Mesendoderm (in vitro differentiated cells): ENCODE measurements around the gene HSD17B1.
A peak's percentile ranks its signal among the peaks of the same experiment; 100 is the strongest.
"Not testable (repeated sequence)": the region's sequence is repeated elsewhere in the genome, so short reads cannot be mapped to it uniquely, and the experiment has no call there.

Experiments
- DNase-seq: peaks from one replicate; pipeline ENCODE4 v3.0.0; 2013
- H2AK5ac ChIP-seq: 2 replicates; pipeline ENCODE4 v1.6.1; 2013; ENCODE audit warnings: low read length, inconsistent platforms
- H2BK120ac ChIP-seq: 2 replicates; pipeline ENCODE4 v1.6.1; 2013; ENCODE audit warnings: low read depth, mild to moderate bottlenecking, low read length, moderate library complexity, mixed read lengths
- H2BK15ac ChIP-seq: replicated peaks from 2 replicates; pipeline ENCODE4 v1.6.1; 2013; ENCODE audit warnings: low read depth, mild to moderate bottlenecking, moderate library complexity
- H2BK5ac ChIP-seq: 2 replicates; pipeline ENCODE4 v1.6.1; 2013; ENCODE audit warnings: low read length, inconsistent platforms
- H3K18ac ChIP-seq: 2 replicates; pipeline ENCODE4 v1.6.1; 2013; ENCODE audit warnings: mild to moderate bottlenecking, low read length, mixed read lengths
- H3K23ac ChIP-seq: one replicate; pipeline ENCODE4 v1.6.1; 2013; ENCODE audit warnings: low read length
- H3K27ac ChIP-seq: 2 replicates; pipeline ENCODE4 v1.5.1; 2013; ENCODE audit warnings: low read depth, mild to moderate bottlenecking, inconsistent platforms, low read length, moderate library complexity
- H3K27me3 ChIP-seq: 2 replicates; pipeline ENCODE4 v1.6.1; 2013; ENCODE audit warnings: low read length, control low read depth, mild to moderate bottlenecking, inconsistent platforms; ENCODE audit not compliant: insufficient read depth, poor library complexity
- H3K36me3 ChIP-seq: 2 replicates; pipeline ENCODE4 v1.6.1; 2013; ENCODE audit warnings: low read length, inconsistent platforms; ENCODE audit not compliant: control insufficient read depth, insufficient read depth
- H3K4ac ChIP-seq: one replicate; pipeline ENCODE4 v1.6.1; 2013; ENCODE audit warnings: low read depth, mild to moderate bottlenecking, low read length, moderate library complexity
- H3K4me1 ChIP-seq: 2 replicates; pipeline ENCODE4 v1.6.1; 2013; ENCODE audit warnings: low read depth, low read length, inconsistent platforms; ENCODE audit not compliant: control insufficient read depth
- H3K4me2 ChIP-seq: 2 replicates; pipeline ENCODE4 v1.6.1; 2013; ENCODE audit warnings: low read length
- H3K4me3 ChIP-seq: 2 replicates; pipeline ENCODE4 v1.5.1; 2013; ENCODE audit warnings: mild to moderate bottlenecking, low read length
- H3K56ac ChIP-seq: one replicate; pipeline ENCODE4 v1.6.1; 2013; ENCODE audit warnings: low read length
- H3K79me1 ChIP-seq: 2 replicates; pipeline ENCODE4 v1.6.1; 2013; ENCODE audit warnings: low read length, inconsistent platforms
- H3K79me2 ChIP-seq: 2 replicates; pipeline ENCODE4 v1.6.1; 2013; ENCODE audit warnings: mild to moderate bottlenecking, low read length; ENCODE audit not compliant: control insufficient read depth, insufficient read depth
- H3K9ac ChIP-seq: 2 replicates; pipeline ENCODE4 v1.6.1; 2013; ENCODE audit warnings: low read length, inconsistent platforms
- H4K5ac ChIP-seq: one replicate; pipeline ENCODE4 v1.6.1; 2013; ENCODE audit warnings: low read length
- H4K8ac ChIP-seq: one replicate; pipeline ENCODE4 v1.6.1; 2013; ENCODE audit warnings: low read depth, mild to moderate bottlenecking, control low read depth, low read length, moderate library complexity
- WGBS: extraction: QIAGEN DNeasy Blood & Tissue Kit; methylation state at CpG from one replicate; pipeline ENCODE4 v1.1.7; 2013; ENCODE audit warnings: low lambda C conversion rate, missing lambda C conversion rate; ENCODE audit not compliant: insufficient coverage; ENCODE audit errors: extremely low coverage; 5-methylcytosine and 5-hydroxymethylcytosine counted together

HSD17B1 gene

DNA sequence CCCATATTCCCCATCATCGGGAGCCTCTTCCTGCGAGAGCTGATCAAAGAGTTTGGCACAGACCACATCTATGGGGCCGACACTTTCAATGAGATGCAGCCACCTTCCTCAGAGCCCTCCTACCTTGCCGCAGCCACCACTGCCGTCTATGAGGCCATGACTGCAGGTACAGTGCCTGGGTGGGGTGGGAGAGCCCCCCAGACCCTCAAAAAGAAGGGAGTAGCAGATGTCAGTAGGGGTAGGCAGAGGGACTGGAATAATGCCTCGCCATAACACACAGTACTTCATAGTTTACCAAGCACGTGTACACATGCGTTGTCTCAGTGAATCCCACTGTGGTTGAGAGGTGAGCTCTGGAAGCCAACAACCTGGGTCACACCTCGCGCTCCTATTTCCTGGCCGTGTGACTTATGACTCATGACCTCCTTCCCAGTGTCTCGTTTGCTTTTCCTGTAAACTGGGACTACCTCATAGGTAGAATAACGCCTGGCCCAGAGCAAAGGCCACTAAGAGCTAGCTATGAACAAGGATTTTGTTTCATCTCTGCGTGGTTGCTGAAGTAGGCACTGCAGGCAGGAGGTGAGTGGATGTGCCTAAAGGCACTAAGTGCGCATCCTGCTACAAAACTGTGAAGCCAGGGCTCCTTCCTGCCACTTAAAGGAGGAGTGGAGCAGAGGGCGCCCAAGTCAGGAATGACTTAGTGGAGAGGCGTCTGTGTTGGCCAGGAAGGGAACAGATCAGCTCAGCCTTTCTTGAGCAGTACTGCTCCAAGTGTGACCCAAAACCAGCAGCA is 11.5 kb upstream of the HSD17B1 start:
- Histone ChIP-seq H3K23ac (no peak overlapping the region), H3K4me1 (no peaks in the 10 kb centered on the region), H3K56ac (peak overlapping the region; percentile 15), H4K8ac (no peak overlapping the region), H3K4me3 (no peak overlapping the region), H3K79me1 (peaks cover 3% of the 10 kb centered on the region), H3K36me3 (no peaks in the 10 kb centered on the region), H3K27ac (no peak overlapping the region), H2BK5ac (no peak overlapping the region), H3K79me2 (peaks cover 2% of the 10 kb centered on the region), H3K27me3 (no peaks in the 10 kb centered on the region), H3K9ac (no peak overlapping the region), H2AK5ac (no peak overlapping the region), H3K4ac (no peak overlapping the region), H4K5ac (no peak overlapping the region), H2BK120ac (no peak overlapping the region), H2BK15ac (no peak overlapping the region), H3K18ac (no peak overlapping the region), H3K4me2 (no peak overlapping the region)
- DNase-seq = no peak
- no CpG with 5 or more reads among the region's 17 CpGs for WGBS

DNA sequence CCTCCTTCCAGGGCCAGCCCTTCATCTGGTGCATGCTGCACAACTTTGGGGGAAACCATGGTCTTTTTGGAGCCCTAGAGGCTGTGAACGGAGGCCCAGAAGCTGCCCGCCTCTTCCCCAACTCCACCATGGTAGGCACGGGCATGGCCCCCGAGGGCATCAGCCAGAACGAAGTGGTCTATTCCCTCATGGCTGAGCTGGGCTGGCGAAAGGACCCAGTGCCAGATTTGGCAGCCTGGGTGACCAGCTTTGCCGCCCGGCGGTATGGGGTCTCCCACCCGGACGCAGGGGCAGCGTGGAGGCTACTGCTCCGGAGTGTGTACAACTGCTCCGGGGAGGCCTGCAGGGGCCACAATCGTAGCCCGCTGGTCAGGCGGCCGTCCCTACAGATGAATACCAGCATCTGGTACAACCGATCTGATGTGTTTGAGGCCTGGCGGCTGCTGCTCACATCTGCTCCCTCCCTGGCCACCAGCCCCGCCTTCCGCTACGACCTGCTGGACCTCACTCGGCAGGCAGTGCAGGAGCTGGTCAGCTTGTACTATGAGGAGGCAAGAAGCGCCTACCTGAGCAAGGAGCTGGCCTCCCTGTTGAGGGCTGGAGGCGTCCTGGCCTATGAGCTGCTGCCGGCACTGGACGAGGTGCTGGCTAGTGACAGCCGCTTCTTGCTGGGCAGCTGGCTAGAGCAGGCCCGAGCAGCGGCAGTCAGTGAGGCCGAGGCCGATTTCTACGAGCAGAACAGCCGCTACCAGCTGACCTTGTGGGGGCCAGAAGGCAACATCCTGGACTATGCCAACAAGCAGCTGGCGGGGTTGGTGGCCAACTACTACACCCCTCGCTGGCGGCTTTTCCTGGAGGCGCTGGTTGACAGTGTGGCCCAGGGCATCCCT is 9.3 kb upstream of the HSD17B1 start:
- Histone ChIP-seq H3K27me3 (no peaks in the 10 kb centered on the region), H3K56ac (no peak overlapping the region), H3K4me3 (no peak overlapping the region), H4K8ac (no peak overlapping the region), H3K27ac (no peak overlapping the region), H2AK5ac (no peak overlapping the region), H3K9ac (no peak overlapping the region), H4K5ac (no peak overlapping the region), H3K4me1 (no peaks in the 10 kb centered on the region), H2BK5ac (no peak overlapping the region), H2BK120ac (no peak overlapping the region), H2BK15ac (no peak overlapping the region), H3K79me2 (no peaks in the 10 kb centered on the region), H3K18ac (no peak overlapping the region), H3K4me2 (no peak overlapping the region), H3K23ac (no peak overlapping the region), H3K4ac (no peak overlapping the region), H3K36me3 (no peaks in the 10 kb centered on the region), H3K79me1 (no peaks in the 10 kb centered on the region)
- WGBS = no CpG with 5 or more reads among the region's 39 CpGs
- DNase-seq = no peak

DNA sequence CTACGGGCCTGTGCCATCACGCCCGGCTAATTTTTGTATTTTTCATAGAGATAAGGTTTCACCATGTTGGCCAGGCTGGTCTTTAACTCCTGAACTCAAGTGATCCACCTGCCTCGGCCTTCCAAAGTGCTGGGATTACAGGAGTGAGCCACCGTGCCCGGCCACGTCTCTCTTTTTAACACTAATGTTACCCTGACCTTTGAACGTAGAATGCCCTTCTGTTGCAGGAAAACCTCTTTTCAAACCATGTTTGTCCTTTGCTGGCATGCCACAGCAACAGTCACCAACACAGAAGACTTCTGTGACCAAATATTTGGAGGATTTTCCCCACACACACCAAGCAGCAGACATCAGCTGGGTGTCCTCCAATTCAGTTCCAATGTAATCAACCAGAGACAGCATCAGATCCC is 7.8 kb upstream of the HSD17B1 start:
- H4K5ac ChIP-seq = no peak overlapping the region
- H3K23ac ChIP-seq = no peak overlapping the region
- H3K27me3 ChIP-seq = no peaks in the 10 kb centered on the region
- H3K4me2 ChIP-seq = no peak overlapping the region
- H3K56ac ChIP-seq = no peak overlapping the region
- H2BK15ac ChIP-seq = no peak overlapping the region
- H3K9ac ChIP-seq = no peak overlapping the region
- H4K8ac ChIP-seq = no peak overlapping the region
- H2AK5ac ChIP-seq = no peak overlapping the region
- no peak for DNase-seq
- no peak overlapping the region for H3K27ac ChIP-seq
- H2BK120ac ChIP-seq = no peak overlapping the region
- H3K4ac ChIP-seq = no peak overlapping the region
- H3K79me1 ChIP-seq = no peaks in the 10 kb centered on the region
- H3K4me1 ChIP-seq = no peaks in the 10 kb centered on the region
- WGBS = no CpG with 5 or more reads among the region's 8 CpGs
- no peaks in the 10 kb centered on the region for H3K79me2 ChIP-seq
- H3K36me3 ChIP-seq = no peaks in the 10 kb centered on the region
- H2BK5ac ChIP-seq = no peak overlapping the region
- no peak overlapping the region for H3K18ac ChIP-seq
- H3K4me3 ChIP-seq = no peak overlapping the region

DNA sequence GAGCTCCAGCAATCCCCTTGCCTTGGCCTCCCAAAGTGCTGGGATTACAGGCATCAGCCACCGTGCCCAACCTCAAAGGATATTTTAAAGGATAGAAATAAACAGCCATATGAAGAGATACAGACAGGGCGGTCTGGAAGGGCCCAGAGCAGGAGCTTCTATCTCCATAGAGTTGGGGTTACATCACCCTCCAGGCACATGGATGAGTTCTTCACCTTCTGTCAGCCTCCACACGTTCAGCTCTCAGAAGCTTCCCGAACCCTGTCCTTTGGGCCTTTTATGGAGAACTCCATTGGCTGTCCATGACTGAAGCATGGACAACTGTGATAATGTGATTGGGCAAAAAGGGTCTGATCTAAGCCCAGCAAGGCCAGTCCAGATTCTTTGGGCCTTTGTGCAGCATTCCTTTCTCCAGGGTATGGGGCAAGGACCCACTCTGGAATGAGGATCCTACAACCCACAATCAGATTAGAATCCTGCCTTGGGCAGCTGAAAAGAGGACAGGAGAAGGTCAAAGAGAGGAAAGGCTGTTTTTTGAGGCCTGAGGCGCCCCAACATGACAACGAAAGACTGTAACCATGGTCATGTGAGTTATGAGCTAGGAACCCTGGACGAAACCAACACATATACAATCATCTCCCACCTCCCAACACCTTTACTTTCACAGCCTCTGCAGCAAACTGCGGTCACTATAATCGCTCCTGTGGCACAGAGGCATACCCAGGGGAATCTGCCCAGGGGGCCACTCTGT is 6.8 kb upstream of the HSD17B1 start:
- H3K27ac ChIP-seq, H3K4ac ChIP-seq, H4K5ac ChIP-seq, H4K8ac ChIP-seq, H3K79me2 ChIP-seq, H3K56ac ChIP-seq, H3K36me3 ChIP-seq, DNase-seq, H2BK5ac ChIP-seq, H3K23ac ChIP-seq, H3K18ac ChIP-seq, H2BK15ac ChIP-seq, H2BK120ac ChIP-seq, H3K4me3 ChIP-seq, H3K4me1 ChIP-seq, H2AK5ac ChIP-seq, H3K79me1 ChIP-seq, H3K4me2 ChIP-seq, H3K9ac ChIP-seq, H3K27me3 ChIP-seq: not testable (repeated sequence)
- WGBS = no CpG with 5 or more reads among the region's 9 CpGs

DNA sequence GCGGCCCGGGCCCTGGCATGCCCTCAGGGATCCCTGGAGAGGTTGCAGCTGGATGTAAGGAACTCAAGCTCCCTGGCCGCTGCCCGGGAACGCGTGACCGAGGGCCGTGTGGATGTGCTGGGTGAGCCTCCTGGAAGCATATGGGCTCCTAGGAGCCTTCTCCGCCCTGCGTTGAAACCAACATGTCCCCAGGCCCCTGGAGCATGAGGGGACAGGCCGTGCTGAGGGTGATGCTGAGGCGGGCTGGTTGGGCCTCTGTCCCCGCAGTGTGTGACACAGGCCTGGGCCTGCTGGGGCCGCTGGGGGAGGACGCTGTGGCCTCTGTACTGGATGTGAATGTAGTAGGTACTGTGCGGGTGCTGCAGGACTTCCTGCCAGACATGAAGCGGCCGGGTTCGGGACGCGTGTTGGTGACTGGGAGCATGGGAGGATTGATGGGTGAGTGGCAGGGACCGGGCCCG is 5.7 kb upstream of the HSD17B1 start:
- H2BK120ac ChIP-seq = no peak overlapping the region
- no CpG with 5 or more reads among the region's 23 CpGs for WGBS
- H4K5ac ChIP-seq = no peak overlapping the region
- H3K9ac ChIP-seq = no peak overlapping the region
- H3K18ac ChIP-seq = no peak overlapping the region
- H3K79me2 ChIP-seq = no peaks in the 10 kb centered on the region
- H3K27me3 ChIP-seq = no peaks in the 10 kb centered on the region
- no peaks in the 10 kb centered on the region for H3K79me1 ChIP-seq
- H3K4me2 ChIP-seq = no peak overlapping the region
- H3K4me3 ChIP-seq = no peak overlapping the region
- H3K4ac ChIP-seq = no peak overlapping the region
- no peaks in the 10 kb centered on the region for H3K4me1 ChIP-seq
- no peak overlapping the region for H3K56ac ChIP-seq
- no peak overlapping the region for H2BK5ac ChIP-seq
- H4K8ac ChIP-seq = no peak overlapping the region
- no peak overlapping the region for H3K27ac ChIP-seq
- no peak overlapping the region for H2BK15ac ChIP-seq
- no peak overlapping the region for H2AK5ac ChIP-seq
- no peaks in the 10 kb centered on the region for H3K36me3 ChIP-seq
- no peak for DNase-seq
- H3K23ac ChIP-seq = no peak overlapping the region
